K562 (cell line): Measurements from ENCODE around the gene PIN4. TPM values are rescaled to one million over a fixed set of nuclear protein-coding genes. Genes with fewer than 3 reads are reported as not detected.

Experiments used
- ATAC-seq: fragments of 200-7000 bp; cut with Tn5 transposase; 3 replicates; pipeline ENCODE4 v1.9.1; 2020; ENCODE audit warnings: moderate library complexity
- BruUV-seq: library from RNA; stranded (reverse); fragments of 400-500 nt; replicated peaks from 2 replicates; lab custom pipeline; 2021; lab: Mats Ljungman, UMichigan
- CTCF ChIA-PET: fragments of 300-600 bp; formaldehyde crosslinking; extraction: SDS; loops from one replicate; lab custom pipeline; 2021; ENCODE audit warnings: low intra/inter-chr PET ratio; lab: Yijun Ruan, JAX
- POLR2A ChIA-PET: fragments of 300-600, 350-650 bp; sonication (Branson Sonifier 250); formaldehyde crosslinking; extraction: SDS; loops from one replicate; lab custom pipeline; 2021; ENCODE audit warnings: antibody characterized with exemption, inconsistent platforms; lab: Yijun Ruan, JAX
- DNase-seq, 4 experiments: peaks; one replicate each; pipeline versions ENCODE4 v3.0.0 to v3.0.0-alpha.2; 2011 to 2018; ENCODE audit warnings: low spot score in 3 of 4, mixed read lengths in 3 of 4; ENCODE audit errors: extremely low read depth in 1 of 4
- FAIRE-seq: peaks from 2 replicates; lab custom pipeline; 2011; peaks lifted over from hg19 to GRCh38; lab: Jason Lieb, UNC
- H2AFZ ChIP-seq: 2 replicates; pipeline ENCODE4 v1.6.0; 2011; ENCODE audit warnings: low read depth, low read length, control low read depth, inconsistent platforms
- H3K27ac ChIP-seq: fragments of 200-600 bp; 3 replicates; pipeline ENCODE4 v1.8.0; 2011; ENCODE audit warnings: low read depth, mild to moderate bottlenecking, control low read depth, inconsistent platforms, low read length, moderate library complexity, mixed read lengths; ENCODE audit errors: extremely low read depth
- H3K27me3 ChIP-seq, 2 experiments: fragments of 300-600 bp in 1 of 2; 2 replicates in 1 of 2; 3 replicates in 1 of 2; pipeline versions ENCODE4 v1.6.0 to v1.8.0; 2011; ENCODE audit warnings: inconsistent platforms in 2 of 2, low read length in 2 of 2, mild to moderate bottlenecking in 1 of 2, mixed read lengths in 1 of 2, moderate library complexity in 1 of 2; ENCODE audit not compliant: control insufficient read depth in 2 of 2, insufficient read depth in 2 of 2
- H3K36me3 ChIP-seq: fragments of 300-600 bp; 3 replicates; pipeline ENCODE4 v1.8.0; 2011; ENCODE audit warnings: mild to moderate bottlenecking, low read length, inconsistent platforms; ENCODE audit not compliant: control insufficient read depth, insufficient read depth
- H3K4me1 ChIP-seq, 2 experiments: fragments of 200-600 bp in 1 of 2; replicated peaks in 1 of 2; 2 replicates in 1 of 2; 3 replicates in 1 of 2; pipeline versions ENCODE4 v1.5.1 to v1.8.0; 2011; ENCODE audit warnings: inconsistent platforms in 2 of 2, low read length in 2 of 2, mild to moderate bottlenecking in 1 of 2, mixed read lengths in 1 of 2, moderate library complexity in 1 of 2; ENCODE audit not compliant: control insufficient read depth in 2 of 2, insufficient read depth in 2 of 2
- H3K4me2 ChIP-seq: 2 replicates; pipeline ENCODE4 v1.6.1; 2011; ENCODE audit warnings: low read length, control low read depth, inconsistent platforms, mixed read lengths; ENCODE audit not compliant: insufficient read depth
- H3K4me3 ChIP-seq: fragments of 200-600 bp; sonication (generic), shearing (Covaris generic); 2 replicates; pipeline ENCODE4 v1.5.1; 2016; ENCODE audit warnings: control low read depth, inconsistent platforms
- H3K79me2 ChIP-seq: fragments of 200-600 bp; 3 replicates; pipeline ENCODE4 v1.8.0; 2011; ENCODE audit warnings: low read length, inconsistent platforms; ENCODE audit not compliant: control insufficient read depth, insufficient read depth
- H3K9ac ChIP-seq, 2 experiments: 2 replicates each; pipeline versions ENCODE4 v1.6.0 to v1.6.1; 2011; ENCODE audit warnings: low read depth in 2 of 2, low read length in 2 of 2, control low read depth in 1 of 2, inconsistent platforms in 1 of 2, mild to moderate bottlenecking in 1 of 2, mixed read lengths in 1 of 2; ENCODE audit not compliant: insufficient read depth in 1 of 2
- H3K9me1 ChIP-seq: one replicate; pipeline ENCODE4 v1.6.0; 2011; ENCODE audit warnings: inconsistent platforms, mild to moderate bottlenecking, low read length, moderate library complexity; ENCODE audit not compliant: control insufficient read depth, insufficient read depth
- H3K9me3 ChIP-seq: replicated peaks from 2 replicates; pipeline ENCODE4 v1.5.1; 2011; ENCODE audit warnings: low read depth, low read length, inconsistent platforms; ENCODE audit not compliant: control insufficient read depth, insufficient read depth
- H4K20me1 ChIP-seq: replicated peaks from 2 replicates; pipeline ENCODE4 v1.6.1; 2011; ENCODE audit warnings: low read length, inconsistent platforms, mixed read lengths; ENCODE audit not compliant: control insufficient read depth, insufficient read depth
- IFI16 ChIP-seq: fragments of 250-450 bp; sonication (Bioruptor Pico); IDR thresholded peaks from 2 replicates; pipeline ENCODE4 v2.1.2; 2022; ENCODE audit warnings: mild to moderate bottlenecking, inconsistent platforms
- MEF2A ChIP-seq: IDR thresholded peaks from 2 replicates; pipeline ENCODE4 v1.6.1; 2011; ENCODE audit warnings: low read depth, mild to moderate bottlenecking, low read length, moderate library complexity; ENCODE audit not compliant: control insufficient read depth
- NFIX ChIP-seq: fragments of 250-450 bp; sonication (Bioruptor Pico); IDR thresholded peaks from 2 replicates; pipeline ENCODE4 v1.4.0; 2020; ENCODE audit warnings: low read depth, mild to moderate bottlenecking, moderate library complexity
- POLR2G ChIP-seq: fragments of 200-400 bp; formaldehyde crosslinking; IDR thresholded peaks from 2 replicates; pipeline ENCODE4 v1.6.1; 2017; ENCODE audit warnings: low read depth, mild to moderate bottlenecking, antibody characterized with exemption, low read length, moderate library complexity
- TCF15 ChIP-seq: fragments of 250-450 bp; sonication (Bioruptor Pico); IDR thresholded peaks from 2 replicates; pipeline ENCODE4 v1.8.0; 2022; ENCODE audit warnings: moderate library complexity, mild to moderate bottlenecking, inconsistent platforms
- ZNF134 ChIP-seq: fragments of 250-450 bp; sonication (Bioruptor Pico); conservative IDR thresholded peaks from 2 replicates; pipeline ENCODE4 v1.4.0; 2020
- WGBS: fragments of 100-300 bp; shearing (Covaris generic); methylation state at CpG from one replicate; pipeline ENCODE4 v1.1.6; 2016; ENCODE audit warnings: low coverage, mixed read lengths; ENCODE audit not compliant: insufficient coverage; ENCODE audit errors: missing lambda C conversion rate; 5-methylcytosine and 5-hydroxymethylcytosine counted together
- in situ Hi-C: fragments of 300-500 bp; cut with MboI; formaldehyde crosslinking; loops from 4 replicates; pipeline ENCODE4 v1.15.0; 2018; ENCODE audit warnings: inconsistent platforms, mixed read lengths
- intact Hi-C: fragments of 100-400 bp; cut with micrococcal nuclease; formaldehyde crosslinking; loops from 2 replicates; pipeline ENCODE4 v1.14.2; 2022
- polyA plus RNA-seq, 8 experiments: library from polyadenylated mRNA; depleted of rRNA in 4 of 8; stranded (reverse) in 5 of 8; unstranded in 3 of 8; fragments of >200 nt; fragmentation: Nextera tagmentation in 2 of 8; fragmentation: Illumina TruSeq in 1 of 8; extraction: Ambion mirVana in 2 of 8; extraction: Trizol in 1 of 8; gene quantifications; 2 replicates each; pipeline versions ENCODE4 v1.2.1 to v1.2.3, GENCODE V29; 2011 to 2014; ENCODE audit warnings: inconsistent platforms in 1 of 8, missing spikeins in 1 of 8
- total RNA-seq, 7 experiments: library from RNA; depleted of rRNA in 6 of 7; stranded (reverse); fragments of >200 nt in 6 of 7; fragmentation: Illumina TruSeq in 2 of 7; extraction: Trizol in 2 of 7; gene quantifications; 2 replicates each; pipeline versions ENCODE4 v1.2.1 to v1.2.3, GENCODE V29; 2011 to 2021; ENCODE audit warnings: low replicate concordance in 1 of 7

PIN4 gene
- total and polyA plus RNA-seq, 9 of the 15 experiments (the other 6 are each of a cell fraction or from before 2014, with no cell fraction given), result 10.0 to 132 (median 45.6) TPM

GRCh38 chrX:72165551-72165950 lies 16.0 kb upstream of the PIN4 start:
- H3K4me3 ChIP-seq, result no peak overlapping the region
- WGBS, result 0% methylated on average over 4 of the region's 4 CpGs
- no peaks in the 10 kb centered on the region for H3K27me3 ChIP-seq
- H4K20me1 ChIP-seq, result no peaks in the 10 kb centered on the region
- BruUV-seq, result no TSS peak
- no peaks in the 10 kb centered on the region for H3K9me1 ChIP-seq
- intact Hi-C loops, result no loop called here
- no peak overlapping the region for H3K9ac ChIP-seq
- CTCF ChIA-PET, result no interaction called here
- POLR2A ChIA-PET, result no interaction called here
- H3K9me3 ChIP-seq, result no peaks in the 10 kb centered on the region
- FAIRE-seq, result no peak
- no peaks in the 10 kb centered on the region for H3K36me3 ChIP-seq
- no peak for DNase-seq
- H3K27ac ChIP-seq, result no peak overlapping the region
- no peaks in the 10 kb centered on the region for H3K4me1 ChIP-seq
- in situ Hi-C loops, result no loop called here
- no peak for TF ChIP-seq NFIX (CRISPR knock-in tag)
- no peak for TF ChIP-seq POLR2G
- no peak for TF ChIP-seq MEF2A
- no peak for TF ChIP-seq ZNF134 (CRISPR knock-in tag)
- TF ChIP-seq TCF15 (CRISPR knock-in tag), result no peak
- TF ChIP-seq IFI16 (CRISPR knock-in tag), result no peak
- TF ChIP-seq, all 486 proteins: peak for 0
- Histone ChIP-seq H3K79me2 (no peaks in the 10 kb centered on the region), H3K4me2 (no peak overlapping the region), H2AFZ (no peak overlapping the region)
- no peak for ATAC-seq
